IMR-90 (cell line): ENCODE measurements around the gene PEAK3.

ENCODE experiments used
- CHD1 ChIP-seq: IDR thresholded peaks from 2 replicates; pipeline ENCODE4 v1.6.1; 2012; ENCODE audit warnings: low read depth, low read length, improper control_type of control experiment
- MXI1 ChIP-seq: IDR thresholded peaks from 2 replicates; pipeline ENCODE4 v1.6.1; 2012; ENCODE audit warnings: low read depth, mild to moderate bottlenecking, low read length, moderate library complexity, borderline replicate concordance
- POLR2A ChIP-seq: IDR thresholded peaks from 2 replicates; pipeline ENCODE4 v1.6.1; 2012; ENCODE audit warnings: mild to moderate bottlenecking, low read depth, low read length
- RAD21 ChIP-seq: IDR thresholded peaks from 2 replicates; pipeline ENCODE4 v1.6.1; 2012; ENCODE audit warnings: low read length, improper control_type of control experiment
- RCOR1 ChIP-seq: IDR thresholded peaks from 2 replicates; pipeline ENCODE4 v1.6.1; 2012; ENCODE audit warnings: mild to moderate bottlenecking, low read length, improper control_type of control experiment; ENCODE audit not compliant: insufficient replicate concordance
- RFX5 ChIP-seq: IDR thresholded peaks from 2 replicates; pipeline ENCODE4 v1.8.0; 2012; ENCODE audit warnings: low read depth, mild to moderate bottlenecking, low read length, moderate library complexity
- TF ChIP-seq, protein P1 (sequence below): conservative IDR thresholded peaks from 2 replicates; pipeline ENCODE4 v1.5.1; 2012; ENCODE audit warnings: mild to moderate bottlenecking, low read depth, low read length, improper control_type of control experiment

DNA sequence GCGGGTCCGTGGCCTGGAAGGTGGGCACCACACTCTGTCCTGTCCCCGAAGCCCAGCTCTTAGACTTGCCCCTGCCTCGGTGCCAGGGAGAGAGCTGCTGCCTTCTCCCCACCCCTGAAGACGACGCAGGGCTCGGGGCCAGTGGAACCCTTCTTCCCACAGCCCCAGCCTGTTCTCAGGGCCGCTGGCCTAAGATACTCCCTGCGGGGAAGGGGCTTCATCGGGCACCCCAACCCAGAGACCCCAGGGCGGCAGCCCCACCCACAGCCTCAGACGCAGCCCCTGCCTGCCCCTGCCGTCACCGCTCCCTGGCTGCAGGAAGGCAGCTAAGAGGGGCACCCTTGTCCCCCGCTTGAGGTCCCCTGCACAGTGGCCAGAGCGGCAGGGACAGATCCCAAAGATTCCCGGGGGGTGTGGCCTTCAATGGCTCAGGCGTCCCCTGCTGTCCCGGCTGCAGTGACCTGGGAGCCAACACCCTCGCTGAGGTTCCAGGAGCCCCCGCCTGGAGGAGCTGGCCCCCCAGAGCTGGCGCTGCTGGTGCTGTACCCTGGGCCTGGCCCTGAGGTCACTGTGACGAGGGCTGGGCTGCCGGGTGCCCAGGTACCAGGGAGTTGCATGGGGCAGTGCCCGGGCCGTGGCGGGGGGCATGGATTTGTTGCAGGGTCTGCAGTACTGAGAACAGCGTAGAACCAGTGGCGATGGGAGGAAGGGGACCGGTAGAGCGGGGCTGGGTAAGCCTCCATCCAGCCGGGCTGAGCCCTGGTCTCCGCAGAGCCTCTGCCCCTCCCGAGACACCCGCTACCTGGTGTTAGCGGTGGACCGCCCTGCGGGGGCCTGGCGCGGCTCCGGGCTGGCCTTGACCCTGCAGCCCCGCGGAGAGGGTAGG, 31.9 kb downstream of the PEAK3 start:
- no peak for TF ChIP-seq CHD1
- no peak for TF ChIP-seq RFX5
- TF ChIP-seq, protein P1, sequence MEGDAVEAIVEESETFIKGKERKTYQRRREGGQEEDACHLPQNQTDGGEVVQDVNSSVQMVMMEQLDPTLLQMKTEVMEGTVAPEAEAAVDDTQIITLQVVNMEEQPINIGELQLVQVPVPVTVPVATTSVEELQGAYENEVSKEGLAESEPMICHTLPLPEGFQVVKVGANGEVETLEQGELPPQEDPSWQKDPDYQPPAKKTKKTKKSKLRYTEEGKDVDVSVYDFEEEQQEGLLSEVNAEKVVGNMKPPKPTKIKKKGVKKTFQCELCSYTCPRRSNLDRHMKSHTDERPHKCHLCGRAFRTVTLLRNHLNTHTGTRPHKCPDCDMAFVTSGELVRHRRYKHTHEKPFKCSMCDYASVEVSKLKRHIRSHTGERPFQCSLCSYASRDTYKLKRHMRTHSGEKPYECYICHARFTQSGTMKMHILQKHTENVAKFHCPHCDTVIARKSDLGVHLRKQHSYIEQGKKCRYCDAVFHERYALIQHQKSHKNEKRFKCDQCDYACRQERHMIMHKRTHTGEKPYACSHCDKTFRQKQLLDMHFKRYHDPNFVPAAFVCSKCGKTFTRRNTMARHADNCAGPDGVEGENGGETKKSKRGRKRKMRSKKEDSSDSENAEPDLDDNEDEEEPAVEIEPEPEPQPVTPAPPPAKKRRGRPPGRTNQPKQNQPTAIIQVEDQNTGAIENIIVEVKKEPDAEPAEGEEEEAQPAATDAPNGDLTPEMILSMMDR: no peak
- no peak for TF ChIP-seq MXI1
- no peak for TF ChIP-seq RAD21
- TF ChIP-seq POLR2A: no peak
- TF ChIP-seq RCOR1: no peak
